ENCODE data around the gene EPB41L3.

DNA sequence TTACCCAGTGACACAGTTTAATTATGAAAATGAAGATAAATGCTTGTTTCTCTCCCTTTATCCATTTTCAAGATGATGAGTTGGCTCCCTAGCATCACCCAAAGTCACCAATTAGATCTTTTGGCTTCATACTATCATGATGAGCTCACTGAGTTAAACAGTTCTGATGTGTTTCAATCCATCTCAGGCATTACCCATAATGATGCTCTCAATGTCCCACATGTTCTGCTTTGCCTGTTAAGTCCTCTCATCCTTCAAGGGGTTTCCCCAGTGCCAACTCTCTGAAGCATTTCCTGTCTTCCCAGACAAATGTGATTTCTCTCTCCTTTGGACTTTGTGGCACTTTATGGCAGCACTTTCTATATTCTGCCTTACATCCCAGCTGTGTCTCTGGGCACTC, 92.6 kb downstream of the EPB41L3 start:
- TF ChIP-seq, protein P1, sequence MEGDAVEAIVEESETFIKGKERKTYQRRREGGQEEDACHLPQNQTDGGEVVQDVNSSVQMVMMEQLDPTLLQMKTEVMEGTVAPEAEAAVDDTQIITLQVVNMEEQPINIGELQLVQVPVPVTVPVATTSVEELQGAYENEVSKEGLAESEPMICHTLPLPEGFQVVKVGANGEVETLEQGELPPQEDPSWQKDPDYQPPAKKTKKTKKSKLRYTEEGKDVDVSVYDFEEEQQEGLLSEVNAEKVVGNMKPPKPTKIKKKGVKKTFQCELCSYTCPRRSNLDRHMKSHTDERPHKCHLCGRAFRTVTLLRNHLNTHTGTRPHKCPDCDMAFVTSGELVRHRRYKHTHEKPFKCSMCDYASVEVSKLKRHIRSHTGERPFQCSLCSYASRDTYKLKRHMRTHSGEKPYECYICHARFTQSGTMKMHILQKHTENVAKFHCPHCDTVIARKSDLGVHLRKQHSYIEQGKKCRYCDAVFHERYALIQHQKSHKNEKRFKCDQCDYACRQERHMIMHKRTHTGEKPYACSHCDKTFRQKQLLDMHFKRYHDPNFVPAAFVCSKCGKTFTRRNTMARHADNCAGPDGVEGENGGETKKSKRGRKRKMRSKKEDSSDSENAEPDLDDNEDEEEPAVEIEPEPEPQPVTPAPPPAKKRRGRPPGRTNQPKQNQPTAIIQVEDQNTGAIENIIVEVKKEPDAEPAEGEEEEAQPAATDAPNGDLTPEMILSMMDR (IDR thresholded peaks at IDR 0.05): no peak
- TF ChIP-seq POLR2A (IDR thresholded peaks at IDR 0.05): no peak
